T follicular helper cell (primary cell): ENCODE data around the gene HEATR5A.

Experiments
- DNase-seq: peaks from one replicate; pipeline ENCODE4 v3.0.0-alpha.2; 2020; ENCODE audit warnings: low read depth

Gene HEATR5A

DNA sequence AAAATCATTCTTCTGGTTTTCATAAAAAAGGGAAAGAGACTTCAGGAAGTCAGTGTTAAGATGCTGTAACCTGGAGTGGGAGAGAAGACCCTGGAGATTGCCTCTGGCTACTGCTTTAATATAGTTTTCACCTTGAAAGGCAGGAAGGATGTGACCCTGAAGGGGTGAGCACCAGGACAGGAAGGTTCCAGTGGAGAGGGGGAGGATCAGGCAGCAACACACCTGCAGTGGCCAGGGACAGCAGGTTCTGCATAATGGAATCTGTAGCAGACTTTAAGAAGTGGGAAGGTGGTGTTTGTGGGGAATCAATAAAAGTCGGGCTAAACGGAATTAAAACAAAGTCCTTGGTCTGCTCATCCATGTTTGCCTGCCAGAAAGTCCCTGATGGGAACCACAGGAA, 6.3 kb upstream of the HEATR5A start:
- DNase-seq: no peak

DNA sequence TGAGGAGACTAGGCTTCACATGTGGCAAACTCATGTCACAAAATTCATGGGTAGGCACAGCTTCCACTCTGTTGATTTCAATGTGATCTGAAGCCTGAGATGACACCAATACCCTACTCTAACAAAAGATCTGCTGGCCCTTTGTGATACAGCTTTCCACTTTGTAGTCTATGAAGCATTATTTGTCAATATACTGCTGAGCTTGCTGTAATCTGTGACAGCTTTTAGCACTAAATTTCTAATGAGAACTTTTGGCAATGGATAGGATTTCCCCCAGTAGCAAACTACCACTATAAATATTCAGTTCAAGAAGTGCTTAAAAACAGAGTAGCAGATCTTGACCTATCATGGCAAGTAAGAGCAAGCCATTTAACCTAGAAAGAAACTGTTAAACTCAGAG, 5.6 kb upstream of the HEATR5A start:
- no peak for DNase-seq

DNA sequence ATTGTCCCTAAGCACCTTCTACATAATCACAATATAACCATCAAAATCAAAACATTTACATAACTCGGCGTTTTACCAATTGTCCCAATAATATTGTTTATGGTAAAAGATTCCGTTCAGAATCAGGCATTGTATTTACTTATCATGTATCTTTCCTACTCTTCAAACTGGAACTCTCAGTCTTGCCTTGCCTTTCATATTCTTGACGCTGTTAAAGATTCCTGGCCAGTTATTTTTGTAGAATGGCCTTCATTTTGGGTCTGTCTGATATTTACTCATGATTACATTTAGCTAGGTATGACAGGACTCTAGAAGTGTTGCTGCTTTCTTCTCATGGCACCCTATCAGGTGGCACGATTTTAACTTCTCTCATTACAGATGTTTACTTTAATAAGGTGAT, 850 bp upstream of the HEATR5A start:
- no peak for DNase-seq

DNA sequence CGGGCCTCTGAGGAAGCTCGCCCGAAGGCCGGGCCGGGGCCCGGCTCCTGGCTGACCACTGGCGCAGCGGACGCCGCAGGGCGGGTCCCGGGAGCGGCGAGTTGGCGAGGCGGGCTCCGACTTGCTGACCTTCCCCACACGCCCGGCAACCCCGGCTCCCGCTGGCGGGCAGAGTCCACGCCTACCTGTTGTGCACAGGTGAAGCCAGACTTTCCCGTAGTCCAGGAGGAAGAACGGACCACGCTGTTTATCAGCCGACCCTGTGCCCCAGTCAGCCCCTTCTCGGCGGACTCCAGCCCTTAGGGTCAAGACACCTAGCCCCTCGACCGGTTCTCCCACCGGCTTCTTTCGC, 407 bp downstream of the HEATR5A start:
- DNase-seq: no peak

DNA sequence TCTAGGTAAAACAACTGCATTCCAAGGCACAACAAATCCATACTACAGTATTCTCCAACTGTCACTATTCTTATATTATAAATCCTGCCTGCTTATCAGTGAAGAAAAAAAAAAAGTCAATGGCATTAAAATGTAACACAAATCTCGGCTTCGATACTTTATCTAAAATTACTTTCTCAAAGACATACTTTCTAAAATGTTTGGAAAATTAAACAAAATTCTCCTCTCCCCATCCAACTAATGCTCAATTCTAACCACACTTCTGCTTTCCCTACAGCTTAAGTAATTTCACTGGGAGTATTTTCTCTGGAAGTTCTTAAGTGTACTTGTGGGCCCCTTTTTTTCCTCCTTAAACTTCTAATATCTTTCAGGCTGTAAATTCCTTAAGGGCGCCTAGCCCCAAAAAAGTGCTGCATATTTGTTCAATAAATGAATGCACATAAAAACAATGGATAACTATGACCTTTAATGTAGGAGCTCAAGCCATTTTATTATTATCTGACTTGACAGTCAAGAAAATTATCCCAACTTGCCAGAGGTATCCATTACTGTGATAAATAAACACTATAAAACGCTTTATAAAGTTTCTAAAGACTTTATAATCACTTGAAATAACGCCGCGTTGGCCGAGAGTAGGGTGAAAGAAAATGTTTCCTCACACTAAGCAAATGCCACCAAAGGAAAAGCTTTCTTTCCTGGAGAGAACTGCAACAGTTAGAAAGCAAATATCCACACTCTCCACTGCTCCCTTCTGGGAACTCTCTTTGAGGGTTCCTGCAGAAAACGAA, 977 bp downstream of the HEATR5A start:
- DNase-seq: no peak

DNA sequence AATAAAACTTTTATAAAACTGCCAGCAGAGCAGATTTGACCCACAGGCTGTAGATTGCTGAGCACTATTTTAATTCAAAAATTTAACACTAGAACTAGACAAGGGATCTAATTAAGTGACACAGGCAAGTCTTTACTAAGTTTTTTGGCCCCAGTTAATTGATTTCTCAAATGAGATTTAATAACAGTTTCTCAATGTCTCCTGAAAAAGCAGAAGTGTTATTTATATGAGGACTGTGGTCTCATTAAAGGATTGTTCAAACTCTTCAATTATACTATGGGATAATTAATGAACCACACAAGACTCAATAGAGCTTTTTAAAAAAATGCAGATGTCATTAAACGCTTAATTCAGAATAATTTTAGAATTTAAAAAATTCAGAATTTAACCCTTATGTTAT, 1.9 kb downstream of the HEATR5A start:
- DNase-seq: no peak

DNA sequence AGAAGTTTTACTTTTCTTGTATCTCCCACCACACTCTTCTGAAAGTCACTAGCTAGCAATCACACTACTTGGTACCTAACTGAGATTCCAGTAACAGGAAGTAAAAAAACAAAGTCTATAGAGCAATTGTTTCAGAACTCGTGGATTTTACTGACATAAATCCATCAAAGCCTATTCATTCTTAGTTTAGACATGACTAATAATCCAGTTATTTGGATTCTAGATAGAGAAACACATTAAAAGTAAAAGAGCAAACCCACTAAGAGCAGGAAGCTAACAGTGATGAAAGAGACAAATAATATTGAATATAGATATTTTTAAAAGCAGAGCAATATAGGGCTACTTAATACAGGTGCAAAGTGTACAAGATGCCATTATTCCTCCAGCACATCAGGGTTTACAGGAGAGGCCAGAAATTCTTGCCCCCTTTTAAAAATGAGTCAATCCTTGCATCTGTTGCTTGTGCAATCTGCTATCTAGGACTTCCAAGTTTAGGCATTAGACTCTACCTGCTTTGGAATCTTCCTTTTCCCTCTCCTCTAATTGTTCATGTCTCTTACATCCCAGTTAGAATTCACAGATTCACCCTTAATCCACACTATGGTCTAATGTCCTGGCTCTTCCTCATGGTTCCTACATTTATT, 6.0 kb downstream of the HEATR5A start:
- no peak for DNase-seq

DNA sequence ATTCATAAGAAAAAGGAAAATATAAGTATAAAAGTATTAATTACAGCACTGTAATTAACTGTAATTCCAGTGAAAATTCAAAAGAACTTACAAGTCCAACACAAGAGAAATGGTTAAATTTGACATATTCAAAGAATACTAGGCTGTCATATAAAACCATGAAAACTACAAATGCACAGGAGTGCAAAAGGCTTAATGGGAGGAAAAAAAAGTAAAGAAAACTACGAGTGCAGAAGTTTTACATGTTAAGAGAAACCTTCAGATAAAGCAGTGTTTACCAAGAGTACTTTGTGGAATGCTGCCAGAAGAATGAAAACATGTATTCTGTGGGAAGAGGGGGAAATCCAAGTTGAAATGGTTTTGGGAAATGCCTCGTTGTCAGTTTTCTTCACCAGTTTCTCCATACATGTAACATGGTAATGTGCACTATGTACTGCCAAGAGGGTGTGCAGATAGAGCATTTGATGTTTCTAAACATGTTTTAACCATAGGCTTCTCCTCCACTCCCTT, 9.1 kb downstream of the HEATR5A start:
- DNase-seq: no peak

DNA sequence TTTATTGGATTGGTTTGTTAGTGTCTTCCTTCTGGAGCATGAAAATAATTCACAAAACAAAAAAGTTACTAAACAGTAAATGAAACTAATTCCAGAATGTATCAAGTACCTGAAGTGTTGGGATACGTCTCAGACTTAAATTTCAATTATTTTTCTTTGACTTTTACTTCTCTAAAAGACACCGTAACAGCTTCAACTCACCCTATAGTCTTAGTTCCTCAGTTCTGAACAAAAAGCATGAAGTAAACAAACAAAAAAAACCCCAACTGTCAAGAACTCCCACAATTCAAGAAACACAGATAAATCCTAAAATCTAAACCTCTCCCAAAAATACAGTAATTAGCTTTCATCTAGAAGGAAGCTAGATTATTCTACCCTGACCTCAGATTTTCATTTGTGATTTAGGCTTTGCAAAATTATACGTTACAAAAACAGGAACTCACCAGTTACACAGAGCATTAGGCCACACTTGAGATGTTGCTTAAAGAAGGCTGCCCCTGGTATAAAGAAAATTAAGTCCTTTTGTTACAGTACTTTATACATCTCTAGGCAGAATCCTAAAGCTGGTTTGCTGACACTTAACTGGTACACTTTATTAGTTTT, 10.2 kb downstream of the HEATR5A start:
- no peak for DNase-seq

DNA sequence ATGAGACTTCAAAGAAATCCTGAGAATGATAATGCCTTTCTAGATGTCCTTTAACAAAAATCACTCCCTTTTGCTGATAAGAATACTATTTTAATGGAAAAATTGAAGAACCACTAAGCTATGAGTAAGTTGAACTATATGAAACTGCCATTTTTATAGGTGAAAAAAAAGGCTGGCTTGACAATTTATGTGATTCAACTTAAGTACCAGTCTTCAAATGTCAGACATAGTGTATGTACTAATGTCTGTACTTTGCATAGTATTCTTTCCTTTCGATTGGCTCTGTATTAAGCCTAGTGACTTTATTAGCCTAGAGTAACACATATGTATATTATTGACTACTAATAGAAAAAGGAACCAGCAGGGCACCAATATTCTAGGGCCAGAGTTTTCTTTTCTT, 11.9 kb downstream of the HEATR5A start:
- DNase-seq: no peak

DNA sequence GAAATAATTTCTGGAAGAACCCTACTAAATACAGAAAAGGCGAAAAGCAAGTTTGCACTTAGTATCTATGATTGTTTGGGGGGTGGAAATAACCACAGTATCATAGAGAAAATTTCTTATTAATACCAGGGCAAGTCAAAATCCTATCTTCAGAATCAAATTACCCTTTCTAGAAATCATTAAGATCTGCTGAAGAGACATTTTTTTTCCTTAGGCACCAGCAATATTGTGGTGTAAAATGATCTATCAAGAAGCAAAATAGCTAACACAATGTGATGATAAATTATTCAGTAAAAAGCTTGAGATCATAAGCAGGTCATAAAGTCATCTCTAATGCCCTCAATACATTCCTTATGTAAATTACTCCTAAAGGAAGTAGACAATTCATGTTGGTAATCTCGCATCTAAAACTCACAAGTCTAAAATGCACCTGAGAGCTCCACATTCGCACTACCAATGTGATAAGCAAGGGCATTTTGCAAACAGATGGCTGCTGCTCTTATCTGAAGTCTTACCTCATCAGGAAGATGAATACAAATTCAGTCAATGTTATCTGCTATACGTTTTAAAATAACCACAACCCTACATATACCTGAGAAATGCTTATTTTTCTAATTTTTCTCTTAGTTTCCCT, 14.6 kb downstream of the HEATR5A start:
- no peak for DNase-seq

DNA sequence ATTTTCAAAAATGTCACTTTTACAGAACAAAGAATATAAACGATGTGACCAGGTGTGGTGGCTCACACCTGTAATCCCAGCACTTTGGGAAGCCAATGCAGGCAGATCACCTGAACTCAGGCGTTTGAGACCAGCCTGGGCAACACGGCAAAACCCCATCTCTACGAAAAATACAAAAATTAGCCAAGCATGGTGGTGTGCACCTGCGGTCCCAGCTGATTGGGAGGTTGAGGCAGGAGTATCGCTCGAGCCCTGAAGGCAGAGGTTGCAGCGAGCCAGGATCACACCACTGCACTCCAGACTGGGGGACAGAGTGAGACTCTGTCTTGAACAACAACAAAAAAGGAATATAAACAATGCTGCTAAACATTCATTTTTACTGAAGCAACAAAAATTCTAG, 15.2 kb downstream of the HEATR5A start:
- DNase-seq: no peak

DNA sequence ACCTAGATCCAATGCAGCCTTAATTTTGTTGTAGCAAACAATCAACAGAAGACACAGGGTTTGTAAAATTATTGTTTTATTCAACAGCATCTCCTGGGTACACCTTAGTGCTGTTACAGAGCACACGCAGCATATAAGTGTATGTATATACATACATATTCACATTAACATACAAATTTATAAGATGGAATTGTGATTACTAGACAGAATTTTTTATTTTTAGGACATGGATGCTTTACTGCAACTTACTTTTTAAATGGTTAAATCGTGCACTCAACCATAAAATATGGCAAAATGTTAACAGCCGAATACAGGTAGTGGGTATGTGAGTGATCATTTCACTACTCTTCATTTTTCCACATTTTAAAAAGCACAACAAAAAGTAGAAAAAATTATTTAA, 16.6 kb downstream of the HEATR5A start:
- DNase-seq: no peak

DNA sequence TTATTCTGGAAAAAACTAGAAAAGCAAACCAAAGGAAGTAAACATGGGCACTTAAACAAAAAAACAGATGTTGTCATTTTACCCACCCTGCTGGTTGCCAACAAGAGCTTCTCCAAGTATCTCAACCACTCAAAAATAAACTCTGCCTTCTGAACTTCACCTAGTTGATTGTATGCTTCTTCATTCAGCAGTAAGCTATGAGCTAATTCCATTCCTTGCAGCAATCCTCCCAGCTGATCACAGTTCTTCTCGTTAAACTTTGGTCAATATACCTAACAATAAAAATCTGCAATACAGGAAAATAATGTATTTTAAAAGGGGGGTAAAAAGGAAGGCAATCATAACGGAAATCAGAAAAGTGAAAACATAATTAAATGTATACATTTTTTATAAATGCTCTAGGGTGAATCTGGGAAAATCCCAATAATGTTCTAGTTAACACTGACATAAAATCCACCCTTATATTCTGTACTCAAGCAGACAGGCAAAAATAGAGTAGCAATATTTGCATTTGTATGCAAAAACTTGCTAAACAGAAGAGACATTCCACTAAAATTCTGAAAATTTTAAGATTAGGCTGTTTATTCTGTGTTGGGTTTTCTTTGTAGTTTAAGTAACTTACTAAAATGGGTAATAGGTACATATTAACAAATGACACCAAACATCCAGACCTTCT, 17.4 kb downstream of the HEATR5A start:
- DNase-seq: no peak

DNA sequence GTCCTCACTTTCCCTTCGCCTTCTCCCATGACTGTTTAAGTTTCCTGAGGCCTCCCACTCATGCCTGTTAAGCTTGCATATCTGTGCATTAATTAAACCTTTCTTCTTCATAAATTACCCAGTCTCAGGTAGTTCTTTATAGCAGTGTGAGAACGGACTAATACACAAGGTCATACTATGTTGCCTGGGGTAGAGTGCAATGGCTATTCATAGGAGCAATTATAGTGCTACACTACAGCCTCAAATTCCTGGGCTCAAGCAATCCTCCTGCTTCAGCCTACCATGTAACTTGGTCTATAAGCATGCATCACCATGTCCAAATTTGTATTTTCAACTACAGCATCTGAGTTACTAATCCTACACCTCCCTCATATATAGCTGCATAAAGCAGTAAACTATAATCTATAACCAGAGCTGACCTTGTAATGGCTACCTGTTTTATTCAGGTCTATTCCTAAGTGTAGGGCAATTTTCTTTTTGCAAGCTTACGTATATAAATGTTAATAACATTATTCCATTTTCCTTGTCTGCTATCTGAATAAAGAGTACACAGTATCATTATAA, 18.9 kb downstream of the HEATR5A start:
- no peak for DNase-seq

DNA sequence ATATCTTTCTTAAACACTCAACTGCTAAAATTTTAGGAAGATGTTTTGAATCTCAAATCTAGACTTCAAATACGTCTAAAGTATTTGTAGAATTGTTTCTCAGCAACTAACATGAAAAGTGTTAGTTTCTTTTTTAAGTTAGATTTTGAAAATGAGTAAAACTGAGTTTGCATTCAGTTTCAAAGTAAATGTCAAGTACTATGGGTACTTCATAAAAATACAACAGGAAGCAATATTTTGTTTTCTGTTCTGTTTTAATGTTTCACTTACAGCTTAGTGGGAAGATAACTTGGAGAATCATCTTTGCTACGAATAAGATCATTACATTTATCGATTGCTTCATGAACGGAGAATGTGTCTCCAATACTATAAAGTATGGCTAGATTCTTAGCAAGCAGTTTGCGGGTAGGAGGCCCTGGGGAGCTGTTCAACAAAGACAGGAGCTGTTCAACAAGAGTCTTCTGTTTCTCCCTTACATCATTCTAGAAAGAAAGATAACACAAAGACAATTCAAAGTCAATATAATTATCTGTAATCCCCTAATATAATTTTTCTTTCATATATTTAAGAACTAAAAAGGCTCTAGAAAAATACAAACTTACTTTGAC, 20.2 kb downstream of the HEATR5A start:
- DNase-seq: no peak

DNA sequence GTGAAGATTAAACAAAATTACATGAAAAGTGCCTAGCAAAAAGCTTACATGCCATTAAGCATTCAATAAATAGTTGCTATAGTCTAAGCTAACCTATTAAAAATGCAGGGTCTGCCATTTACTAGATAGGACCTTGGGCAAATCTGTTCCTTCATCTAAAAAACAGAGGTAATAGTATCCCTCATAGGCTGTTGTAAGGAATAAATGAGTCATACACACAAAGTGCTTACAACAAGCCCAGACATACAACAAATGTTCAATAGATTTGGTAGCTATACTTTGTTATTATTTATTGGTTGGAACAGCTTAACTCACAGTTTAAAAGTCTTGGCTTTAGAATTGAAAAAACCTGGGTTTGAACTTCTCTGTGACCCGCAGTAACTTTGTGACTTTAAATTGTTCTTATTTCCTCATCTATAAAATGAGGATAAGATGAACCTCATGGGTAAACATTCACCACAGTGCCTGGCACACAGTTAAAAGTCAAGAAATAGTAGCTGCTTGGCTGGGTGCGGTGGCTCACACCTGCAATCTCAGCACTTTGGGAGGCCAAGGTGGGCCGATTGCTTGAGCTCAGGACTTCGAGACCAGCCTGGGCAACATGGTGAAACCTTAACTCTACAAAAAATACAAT, 24.7 kb downstream of the HEATR5A start:
- DNase-seq: no peak

DNA sequence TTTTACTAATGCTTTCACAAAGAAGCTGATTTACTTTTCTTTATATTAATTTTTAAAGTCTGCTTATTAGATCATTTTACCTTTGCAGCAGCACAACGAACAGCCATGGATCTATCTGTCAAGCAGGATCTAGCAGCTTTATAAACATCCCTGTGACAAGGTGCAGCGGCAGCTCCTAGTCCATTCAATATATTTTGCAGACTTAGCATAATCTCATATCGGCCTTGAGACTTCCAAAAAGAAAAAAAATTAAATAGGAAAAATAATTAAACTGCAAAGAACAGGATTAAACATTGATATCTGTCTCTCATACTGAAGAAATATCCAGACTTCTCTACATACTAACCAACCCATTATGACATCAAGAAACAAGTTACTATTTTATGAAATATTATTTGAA, 25.2 kb downstream of the HEATR5A start:
- DNase-seq: no peak

DNA sequence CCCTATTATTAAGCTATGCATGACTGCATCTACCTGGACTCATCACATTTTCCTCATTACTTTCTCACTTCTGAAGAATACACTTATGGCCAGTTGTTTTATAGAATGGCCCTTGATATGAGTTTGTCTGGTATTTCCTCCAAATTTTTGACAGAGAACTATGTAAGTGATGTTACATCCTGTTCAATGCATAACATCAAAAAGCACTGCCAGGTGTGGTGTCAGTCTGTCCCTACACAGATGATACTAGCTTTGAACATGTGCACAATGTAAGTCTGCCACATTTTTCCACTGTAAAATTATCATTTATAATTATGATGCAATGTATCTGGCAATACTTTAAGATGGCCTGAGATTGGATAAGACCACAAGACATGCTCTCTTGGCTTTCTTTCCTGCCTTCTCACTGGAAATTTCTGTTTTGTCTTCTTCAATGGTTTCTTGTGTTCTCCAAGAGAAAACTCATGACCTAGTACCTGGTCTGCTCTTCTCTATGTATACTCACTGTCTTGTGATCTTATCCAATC, 28.3 kb downstream of the HEATR5A start:
- no peak for DNase-seq

DNA sequence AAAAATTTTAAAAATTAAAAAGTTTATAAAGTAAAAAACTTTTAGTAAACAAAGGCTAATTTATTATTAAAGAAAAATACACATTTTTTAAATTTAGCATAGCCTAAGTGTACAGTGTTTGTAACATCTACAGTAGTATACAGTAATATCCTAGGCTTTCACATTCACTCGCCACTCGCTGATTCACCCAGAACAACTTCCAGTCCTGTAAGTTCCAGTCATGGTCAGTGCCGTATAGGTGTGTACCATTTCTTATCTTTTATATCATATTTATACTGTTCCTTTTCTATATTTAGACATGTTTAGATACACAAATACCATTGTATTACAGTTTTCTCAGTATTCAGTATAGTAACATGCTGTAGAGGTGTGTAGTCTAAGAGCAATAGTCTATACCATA, 28.9 kb downstream of the HEATR5A start:
- DNase-seq: no peak

DNA sequence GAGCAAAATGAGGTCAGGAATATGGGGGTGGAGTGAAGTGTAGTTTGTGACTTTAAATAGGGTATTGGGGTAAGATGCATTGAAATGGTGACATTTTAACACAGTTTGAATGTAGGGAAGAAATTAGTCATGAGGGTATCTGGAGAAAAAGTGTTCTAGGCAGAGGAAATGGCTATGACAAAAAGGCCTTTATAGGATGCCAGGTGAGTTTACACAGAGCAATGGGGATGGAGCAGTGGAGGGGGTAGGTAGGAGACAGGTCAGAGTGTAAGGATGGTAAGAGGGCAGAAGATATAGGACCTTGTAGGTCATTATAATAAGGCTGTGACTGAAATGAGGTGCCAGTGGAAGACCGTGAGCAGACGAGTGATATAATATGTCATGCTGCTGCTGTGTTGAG, 30.4 kb downstream of the HEATR5A start:
- no peak for DNase-seq
